PFSK-1 (cell line): Measurements from ENCODE around the gene KLK10.

ENCODE experiments used
- POLR2AphosphoS5 ChIP-seq: IDR thresholded peaks from 2 replicates; pipeline ENCODE4 v1.6.1; 2012; ENCODE audit warnings: low read depth, mild to moderate bottlenecking, control low read depth, low read length, moderate library complexity
- REST ChIP-seq, 2 experiments: IDR thresholded peaks; 2 replicates each; pipeline versions ENCODE4 v1.6.1 to v1.8.0; 2011 to 2012; ENCODE audit warnings: low read depth in 2 of 2, low read length in 2 of 2, control low read depth in 1 of 2, inconsistent platforms in 1 of 2, mild to moderate bottlenecking in 1 of 2, moderate library complexity in 1 of 2; ENCODE audit not compliant: insufficient read depth in 1 of 2
- SIN3A ChIP-seq: IDR thresholded peaks from 2 replicates; pipeline ENCODE4 v1.6.1; 2012; ENCODE audit warnings: mild to moderate bottlenecking, low read length, moderate library complexity, borderline replicate concordance; ENCODE audit not compliant: insufficient read depth

GRCh38 chr19:51040151-51040550, 20.6 kb upstream of the KLK10 start:
- no peak for TF ChIP-seq POLR2AphosphoS5
- no peak for TF ChIP-seq SIN3A
- TF ChIP-seq REST (IDR thresholded peaks at IDR 0.05; ENCODE audit: insufficient read depth in 1 of 2, low read depth in 2 of 2, low read length in 2 of 2): no peak
